PC-9 (cell line): ENCODE measurements around the gene ALDH7A1. TPM values are rescaled to one million over a fixed set of nuclear protein-coding genes. Genes with fewer than 3 reads are reported as not detected.

Experiments used
- BruUV-seq: library from RNA; stranded (reverse); fragments of 400-500 nt; replicated peaks from 2 replicates; lab custom pipeline; 2021; lab: Mats Ljungman, UMichigan
- CTCF ChIA-PET: fragments of 300-600 bp; sonication (Branson Sonifier 250); formaldehyde crosslinking; loops from one replicate; lab custom pipeline; 2022; ENCODE audit warnings: antibody characterized with exemption; lab: Charles Lee
- POLR2A ChIA-PET: fragments of 300-600 bp; sonication (Branson Sonifier 250); formaldehyde crosslinking; loops from one replicate; lab custom pipeline; 2022; ENCODE audit warnings: antibody characterized with exemption; ENCODE audit not compliant: unreplicated experiment; lab: Charles Lee
- DNase-seq, 2 experiments: peaks; one replicate each; pipeline versions ENCODE4 v3.0.0 to v3.0.0-alpha.2; 2015 to 2022; ENCODE audit warnings: mixed read lengths in 1 of 2
- H2AFZ ChIP-seq: fragments of 200-600 bp; sonication (generic); 2 replicates; pipeline ENCODE4 v1.8.1; 2017; ENCODE audit warnings: antibody characterized with exemption
- H3F3A ChIP-seq: fragments of 200-600 bp; sonication (generic); 2 replicates; pipeline ENCODE4 v1.8.1; 2017; ENCODE audit warnings: antibody characterized with exemption, mild to moderate bottlenecking, low read depth; ENCODE audit not compliant: insufficient read depth
- H3K27ac ChIP-seq: fragments of 200-600 bp; sonication (generic); 2 replicates; pipeline ENCODE4 v1.6.1; 2016; ENCODE audit warnings: mixed run types
- H3K27me3 ChIP-seq: fragments of 200-600 bp; sonication (generic); 2 replicates; pipeline ENCODE4 v1.6.1; 2016; ENCODE audit warnings: low read depth, mixed run types; ENCODE audit not compliant: insufficient read depth
- H3K36me3 ChIP-seq: fragments of 200-600 bp; sonication (generic); 2 replicates; pipeline ENCODE4 v1.6.1; 2016; ENCODE audit warnings: low read depth, mixed run types
- H3K4me1 ChIP-seq: fragments of 200-600 bp; sonication (generic); replicated peaks from 2 replicates; pipeline ENCODE4 v1.6.1; 2016; ENCODE audit warnings: mixed run types; ENCODE audit not compliant: insufficient read depth
- H3K4me2 ChIP-seq: fragments of 200-600 bp; sonication (generic); 2 replicates; pipeline ENCODE4 v1.6.1; 2017; ENCODE audit warnings: mixed run types
- H3K4me3 ChIP-seq: fragments of 200-600 bp; sonication (generic); 2 replicates; pipeline ENCODE4 v1.6.1; 2016; ENCODE audit warnings: mixed run types
- H3K79me2 ChIP-seq: fragments of 200-600 bp; sonication (generic); 2 replicates; pipeline ENCODE4 v1.6.1; 2017; ENCODE audit warnings: low read depth, mixed run types
- H3K9me2 ChIP-seq: fragments of 200-600 bp; sonication (generic); 2 replicates; pipeline ENCODE4 v1.8.1; 2017; ENCODE audit warnings: mild to moderate bottlenecking; ENCODE audit not compliant: insufficient read depth
- H3K9me3 ChIP-seq: fragments of 200-600 bp; sonication (generic); 2 replicates; pipeline ENCODE4 v1.8.1; 2016; ENCODE audit warnings: low read depth; ENCODE audit not compliant: insufficient read depth
- H4K20me1 ChIP-seq: fragments of 200-600 bp; sonication (generic); 2 replicates; pipeline ENCODE4 v1.8.1; 2017; ENCODE audit not compliant: insufficient read depth
- CTCF ChIP-seq: fragments of 200-600 bp; sonication (generic); conservative IDR thresholded peaks from 2 replicates; pipeline ENCODE4 v1.6.1; 2017; ENCODE audit warnings: mixed run types, antibody characterized with exemption, mild to moderate bottlenecking, moderate library complexity
- EZH2 ChIP-seq: fragments of 200-600 bp; sonication (generic); IDR thresholded peaks from 2 replicates; pipeline ENCODE4 v1.8.0; 2017; ENCODE audit warnings: antibody characterized with exemption, low read depth
- intact Hi-C: fragments of 100-400 bp; cut with micrococcal nuclease; formaldehyde crosslinking; loops from one replicate; pipeline ENCODE4 v1.10.0; 2022; ENCODE audit not compliant: unreplicated experiment
- total RNA-seq: library from RNA; stranded (reverse); gene quantifications from 2 replicates; pipeline ENCODE4 v1.2.3, GENCODE V29; 2021

ALDH7A1 gene
- total RNA-seq, 1 experiment from 2014 or later = 109 TPM

GRCh38 chr5:126591549-126591948 is 3.5 kb downstream of the ALDH7A1 start:
- H3K4me3 ChIP-seq = no peak overlapping the region
- intact Hi-C loops = loop anchor here (10.0 kb wide), 1 partner anchor 183 kb away; the partner anchor contains the start of gene LMNB1
- no peak for DNase-seq
- no peaks in the 10 kb centered on the region; the same call in 1 of the 2 replicates for H3K36me3 ChIP-seq
- CTCF ChIA-PET = interaction anchor here (0.6 kb wide), 1 partner anchor 210 kb away, joined by 3 read pairs; no protein-coding TSS in a partner anchor
- no peaks in the 10 kb centered on the region for H3K9me2 ChIP-seq
- peaks cover 22% of the 10 kb centered on the region for H3K79me2 ChIP-seq
- peaks cover 12% of the 10 kb centered on the region; the same call in 1 of the 2 replicates for H3F3A ChIP-seq
- H2AFZ ChIP-seq = no peak overlapping the region
- no peak overlapping the region for H3K27ac ChIP-seq
- POLR2A ChIA-PET = no interaction called here
- no peaks in the 10 kb centered on the region for H3K9me3 ChIP-seq
- H3K4me2 ChIP-seq = no peak overlapping the region
- H3K27me3 ChIP-seq = no peaks in the 10 kb centered on the region
- no TSS peak for BruUV-seq
- peaks cover 17% of the 10 kb centered on the region for H3K4me1 ChIP-seq
- H4K20me1 ChIP-seq = no peaks in the 10 kb centered on the region
- TF ChIP-seq CTCF = no peak
- no peak for TF ChIP-seq EZH2

GRCh38 chr5:126589536-126590297 is 5.3 kb downstream of the ALDH7A1 start:
- no peak overlapping the region for H3K4me2 ChIP-seq
- ChIA-PET POLR2A (no interaction called here), CTCF (interaction anchor here (0.7 kb wide), 2 partner anchors 13 to 244 kb away, joined by 5 to 6 read pairs; no protein-coding TSS in a partner anchor)
- peaks cover 9% of the 10 kb centered on the region; the same call in 1 of the 2 replicates for H3F3A ChIP-seq
- intact Hi-C loops = loop anchor here (10.0 kb wide), 1 partner anchor 185 kb away; the partner anchor contains the start of gene LMNB1
- H3K9me3 ChIP-seq = no peaks in the 10 kb centered on the region
- H3K9me2 ChIP-seq = no peaks in the 10 kb centered on the region
- H3K36me3 ChIP-seq = no peaks in the 10 kb centered on the region; the same call in 1 of the 2 replicates
- H3K4me3 ChIP-seq = no peak overlapping the region
- no TSS peak for BruUV-seq
- H3K4me1 ChIP-seq = peaks cover 17% of the 10 kb centered on the region
- H2AFZ ChIP-seq = no peak overlapping the region
- peaks cover 22% of the 10 kb centered on the region for H3K79me2 ChIP-seq
- DNase-seq = no peak
- H4K20me1 ChIP-seq = no peaks in the 10 kb centered on the region
- TF ChIP-seq EZH2 (no peak), CTCF (no peak)
- H3K27ac ChIP-seq = no peak overlapping the region
- no peaks in the 10 kb centered on the region for H3K27me3 ChIP-seq

GRCh38 chr5:126587551-126588390 is 7.2 kb downstream of the ALDH7A1 start:
- H3K79me2 ChIP-seq = peaks cover 8% of the 10 kb centered on the region
- no peaks in the 10 kb centered on the region for H3K9me3 ChIP-seq
- H3F3A ChIP-seq = no peaks in the 10 kb centered on the region
- no peaks in the 10 kb centered on the region for H3K9me2 ChIP-seq
- no peaks in the 10 kb centered on the region for H4K20me1 ChIP-seq
- H3K36me3 ChIP-seq = no peaks in the 10 kb centered on the region; the same call in 1 of the 2 replicates
- no peak overlapping the region for H3K4me2 ChIP-seq
- H2AFZ ChIP-seq = no peak overlapping the region
- BruUV-seq = no TSS peak
- ChIA-PET POLR2A (interaction anchor here (0.5 kb wide), 1 partner anchor 13 kb away, joined by 9 read pairs; no protein-coding TSS in a partner anchor), CTCF (no interaction called here)
- intact Hi-C loops = no loop called here
- no peak overlapping the region for H3K27ac ChIP-seq
- H3K4me3 ChIP-seq = no peak overlapping the region
- H3K4me1 ChIP-seq = peaks cover 5% of the 10 kb centered on the region
- no peak for DNase-seq
- no peaks in the 10 kb centered on the region for H3K27me3 ChIP-seq
- TF ChIP-seq EZH2 (no peak), CTCF (no peak)
